ENCODE measurements around the gene KLHL40. TPM values are rescaled to one million over a fixed set of nuclear protein-coding genes. Genes with fewer than 3 reads are reported as not detected.

The KLHL40 gene
- total RNA-seq, 1 donor from 2014 or later = 67.1 TPM

GRCh38 chr3:42656680-42657610, 28.4 kb upstream of the KLHL40 start:
- DNase-seq (ENCODE audit: low read depth) = no peak

- no peak for DNase-seq (ENCODE audit: low read depth)
These were observed 27.7 kb upstream of the KLHL40 start for GRCh38 chr3:42657675-42658074.

DNA sequence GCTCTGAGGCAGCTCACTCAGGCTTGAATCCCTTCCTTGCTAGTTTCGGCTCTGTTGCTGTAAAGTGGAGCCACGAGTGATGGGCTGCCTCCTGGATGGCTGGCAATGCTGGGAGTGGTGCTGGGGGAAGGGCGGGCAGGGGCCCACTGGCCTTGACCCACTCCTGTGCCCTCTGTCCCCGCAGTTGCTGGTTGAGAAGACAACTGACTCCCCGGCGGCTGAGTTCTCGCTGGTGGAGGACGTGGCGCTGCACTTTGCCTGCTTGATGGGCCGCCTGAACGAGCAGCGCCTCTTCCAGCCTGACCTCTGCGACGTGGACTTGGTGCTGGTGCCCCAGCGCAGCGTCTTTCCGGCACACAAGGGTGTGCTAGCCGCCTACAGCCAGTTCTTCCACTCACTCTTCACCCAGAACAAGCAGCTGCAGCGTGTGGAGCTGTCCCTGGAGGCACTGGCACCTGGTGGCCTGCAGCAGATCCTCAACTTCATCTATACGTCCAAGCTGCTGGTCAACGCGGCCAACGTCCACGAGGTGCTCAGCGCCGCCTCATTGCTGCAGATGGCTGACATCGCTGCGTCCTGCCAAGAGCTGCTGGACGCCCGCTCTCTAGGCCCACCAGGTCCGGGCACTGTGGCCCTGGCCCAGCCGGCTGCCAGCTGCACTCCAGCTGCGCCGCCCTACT, 27.1 kb upstream of the KLHL40 start:
- DNase-seq (ENCODE audit: low read depth) = no peak

- no peak for DNase-seq (ENCODE audit: low read depth)
These were observed 26.5 kb upstream of the KLHL40 start for GRCh38 chr3:42658771-42659390.

GRCh38 chr3:42659451-42660130, 25.7 kb upstream of the KLHL40 start:
- DNase-seq (ENCODE audit: low read depth) = no peak

DNA sequence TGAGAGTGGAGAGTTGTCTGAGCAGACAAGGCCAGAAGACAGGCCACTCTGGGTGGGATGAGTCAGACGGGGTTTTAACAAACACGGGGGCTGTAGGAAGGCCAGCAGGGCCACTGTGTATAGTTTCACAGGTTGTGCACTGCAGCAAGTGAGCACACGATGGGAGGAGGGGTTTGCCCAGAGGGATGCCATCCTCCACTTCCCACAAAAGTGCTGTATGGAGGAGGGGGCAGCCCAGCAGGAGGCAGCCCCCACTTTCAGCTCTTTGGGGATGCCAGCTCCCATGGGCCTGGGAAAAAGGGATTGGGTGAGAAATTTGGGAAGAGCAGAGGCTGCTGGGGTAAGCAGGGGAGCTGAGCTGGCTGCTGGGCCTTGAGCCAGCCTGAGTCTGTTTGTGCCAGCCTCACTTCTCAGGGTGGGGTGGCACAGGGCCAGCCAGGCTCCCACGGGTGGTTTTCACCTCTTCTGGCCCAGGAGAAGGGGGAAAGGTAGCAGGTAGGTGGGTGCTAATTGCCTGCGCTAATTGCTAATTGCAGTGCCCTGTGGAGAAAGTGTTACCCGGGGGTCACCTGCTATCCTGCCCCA, 25.1 kb upstream of the KLHL40 start:
- DNase-seq (ENCODE audit: low read depth) = no peak

DNA sequence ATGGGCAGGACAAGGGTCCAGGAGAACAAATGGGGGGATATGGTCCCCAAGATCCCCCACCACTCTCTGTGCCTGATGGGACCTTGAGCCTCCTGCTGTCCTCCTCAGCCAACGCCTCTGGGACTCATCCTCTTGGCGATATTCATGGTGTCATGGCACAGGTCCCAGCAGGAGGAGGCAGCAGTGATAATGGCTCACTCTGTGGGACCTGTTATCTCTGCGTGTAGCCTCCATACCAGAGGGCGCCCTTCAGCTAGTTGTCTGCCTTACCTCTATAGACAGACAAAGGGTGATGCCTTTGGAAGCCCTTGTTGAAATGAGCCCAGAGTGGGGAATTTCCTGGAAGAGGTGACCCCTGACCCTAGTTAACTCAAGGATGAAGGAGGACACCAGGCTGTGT, 24.4 kb upstream of the KLHL40 start:
- peak; percentile 45 for DNase-seq (ENCODE audit: low read depth)

DNA sequence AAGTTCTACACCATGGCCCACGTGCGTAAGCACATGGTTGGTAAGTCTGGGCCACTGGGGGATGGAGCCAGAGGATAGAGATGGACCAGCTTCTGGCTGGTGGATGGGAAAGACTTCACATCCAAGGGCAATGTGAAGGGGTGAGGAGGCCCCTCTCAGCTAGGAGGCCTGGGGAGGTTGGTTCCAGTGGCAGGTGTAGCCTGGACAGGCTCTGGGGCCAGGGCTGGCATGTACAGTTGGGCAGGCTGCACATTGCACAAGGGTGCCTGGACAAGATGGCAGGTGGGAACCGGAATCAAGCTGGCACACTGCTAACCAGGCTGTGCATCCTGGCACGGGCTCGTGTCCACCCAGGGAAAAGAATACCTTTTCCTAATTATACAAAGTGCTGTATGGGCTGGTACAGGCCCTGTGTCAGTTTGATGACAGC, 23.7 kb upstream of the KLHL40 start:
- DNase-seq (ENCODE audit: low read depth) = no peak

DNA sequence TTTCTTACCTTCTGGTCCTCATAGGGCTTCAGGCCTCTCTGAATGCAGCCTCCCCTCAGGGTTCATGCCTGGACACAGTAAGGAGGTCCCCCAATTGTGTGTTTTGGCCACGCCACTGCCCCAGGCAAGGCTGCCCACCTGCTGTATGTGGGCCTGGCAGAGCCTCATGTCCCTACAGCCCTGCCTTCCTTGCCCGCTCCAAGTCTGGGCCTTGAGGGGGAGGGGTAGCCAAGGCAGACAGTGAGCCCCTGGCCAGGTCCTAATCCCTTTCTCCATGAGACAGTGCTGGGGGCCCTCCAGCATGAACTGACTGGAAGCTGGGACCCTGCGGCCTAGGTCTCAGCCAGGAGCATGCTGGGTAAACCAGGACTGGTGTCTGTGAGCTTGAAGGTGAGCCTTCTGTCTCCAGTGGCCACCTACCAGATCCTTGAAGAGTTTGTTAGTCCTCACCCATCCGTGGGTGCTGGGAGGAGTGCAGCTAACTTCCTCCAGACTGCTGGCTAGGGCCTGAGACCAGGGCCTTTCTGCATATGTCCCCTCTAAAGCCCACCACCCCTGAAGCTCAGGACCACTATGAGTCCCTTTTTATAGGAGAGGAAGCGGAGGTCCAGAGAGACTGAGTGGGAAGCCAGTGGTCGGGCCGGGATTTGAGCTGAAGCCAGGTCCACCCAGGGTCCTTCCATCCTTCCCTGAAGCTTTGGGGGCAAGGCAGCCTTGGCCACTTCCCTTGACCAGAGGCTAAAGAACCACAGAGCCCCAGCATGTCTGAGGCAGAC, 23.1 kb upstream of the KLHL40 start:
- no peak for DNase-seq (ENCODE audit: low read depth)

DNA sequence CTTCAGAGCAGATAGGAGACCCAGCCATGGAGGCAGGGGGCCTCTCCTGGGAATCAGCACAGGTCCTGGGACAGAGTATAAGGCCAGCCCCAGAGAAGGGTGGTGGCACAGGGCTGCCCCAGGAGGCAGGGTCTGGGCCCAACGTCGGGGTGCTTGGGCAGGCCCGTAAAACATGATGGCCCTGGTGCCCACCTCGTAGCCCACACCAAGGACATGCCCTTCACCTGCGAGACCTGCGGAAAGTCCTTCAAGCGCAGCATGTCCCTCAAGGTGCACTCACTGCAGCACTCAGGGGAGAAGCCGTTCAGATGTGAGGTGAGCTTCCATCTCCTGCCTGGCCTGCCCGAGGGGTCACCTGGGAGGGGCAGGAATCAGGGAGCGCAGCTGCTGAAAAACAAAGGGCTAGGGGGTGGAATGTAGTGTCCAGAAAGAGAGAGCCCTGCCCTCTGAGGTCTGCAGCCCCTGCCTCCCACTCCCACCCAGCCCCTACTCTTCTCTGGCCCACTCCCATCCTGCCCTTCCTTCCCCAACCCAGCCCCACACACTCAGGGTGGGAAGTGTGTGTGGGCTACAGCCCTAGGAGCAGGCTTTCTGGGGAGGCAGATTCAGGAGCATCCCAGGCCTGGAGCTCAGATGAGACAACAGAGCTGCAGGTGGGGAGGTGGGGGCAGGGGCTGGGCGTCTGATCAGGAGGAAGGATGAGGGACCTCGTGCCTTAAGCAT, 22.4 kb upstream of the KLHL40 start:
- DNase-seq (ENCODE audit: low read depth) = no peak

DNA sequence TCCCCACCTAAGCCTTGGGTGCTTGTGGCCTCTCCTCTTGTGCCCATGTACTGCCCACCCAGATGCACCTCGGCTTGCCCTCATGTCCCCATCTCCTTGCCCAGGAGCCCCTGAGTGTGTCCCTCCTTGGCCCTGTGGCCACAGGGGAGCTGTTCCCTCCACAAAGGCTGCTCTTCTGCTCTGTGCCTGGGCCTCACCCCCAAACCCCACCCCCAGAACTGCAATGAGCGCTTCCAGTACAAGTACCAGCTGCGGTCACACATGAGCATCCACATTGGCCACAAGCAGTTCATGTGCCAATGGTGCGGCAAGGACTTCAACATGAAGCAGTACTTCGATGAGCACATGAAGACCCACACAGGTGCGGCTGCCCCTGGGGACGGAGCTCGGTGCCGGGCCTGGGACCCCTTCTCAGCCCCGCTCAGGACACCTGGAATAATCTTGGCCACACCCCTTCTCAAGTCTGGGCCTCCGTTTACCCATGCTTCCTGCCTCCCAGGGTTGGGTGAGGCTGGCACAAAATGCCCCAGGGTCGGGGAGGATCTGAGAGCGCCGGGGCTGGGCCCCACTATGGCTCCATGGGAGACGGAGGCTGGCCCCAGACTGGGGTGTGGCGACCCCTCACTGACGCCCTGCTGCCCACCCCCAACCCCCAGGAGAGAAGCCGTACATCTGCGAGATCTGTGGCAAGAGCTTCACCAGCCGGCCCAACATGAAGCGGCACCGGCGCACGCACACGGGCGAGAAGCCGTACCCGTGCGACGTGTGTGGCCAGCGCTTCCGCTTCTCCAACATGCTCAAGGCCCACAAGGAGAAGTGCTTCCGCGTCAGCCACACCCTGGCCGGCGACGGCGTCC, 21.5 kb upstream of the KLHL40 start:
- no peak for DNase-seq (ENCODE audit: low read depth)

GRCh38 chr3:42664438-42664803, 20.9 kb upstream of the KLHL40 start:
- DNase-seq (ENCODE audit: low read depth) = no peak

DNA sequence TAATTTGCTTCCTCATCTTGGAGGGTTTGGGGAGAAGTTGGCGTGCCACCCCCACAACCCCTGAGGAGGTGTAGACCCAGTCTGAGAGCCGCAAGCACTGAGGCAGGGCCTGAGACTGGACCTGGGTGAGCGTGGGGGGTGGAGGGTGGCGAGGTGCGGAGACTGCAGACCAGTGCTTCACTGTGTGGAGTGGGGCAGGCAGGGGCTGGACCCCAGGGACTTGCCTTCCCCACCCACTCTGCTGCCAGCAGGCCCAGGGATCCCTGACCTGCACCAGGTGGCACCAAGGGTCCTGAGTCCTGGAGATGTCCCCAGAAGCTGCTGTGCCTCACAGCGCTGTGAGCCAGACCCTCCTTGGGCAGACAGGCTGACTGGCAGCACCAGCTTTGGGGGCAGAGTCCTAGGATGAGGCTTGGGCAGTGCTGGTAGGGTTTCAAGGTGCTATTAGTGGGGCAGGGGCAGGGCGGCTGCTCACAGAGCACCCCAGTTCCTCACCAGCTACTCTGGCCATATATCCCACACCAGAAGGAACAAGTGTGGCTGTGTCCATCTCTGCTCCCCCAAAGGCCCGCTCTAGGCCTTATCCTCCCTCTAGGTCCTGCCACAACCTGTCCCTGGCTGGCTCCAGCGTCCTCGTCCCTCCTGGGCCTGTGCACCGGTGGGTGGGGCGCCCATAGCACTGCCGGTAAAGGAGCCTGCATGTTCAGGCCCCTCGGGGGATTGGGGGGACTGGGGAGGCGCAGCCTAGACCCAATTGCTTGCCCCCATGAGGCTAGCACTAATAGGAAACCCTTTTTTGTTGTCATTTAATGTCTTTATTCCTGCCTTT, 20.1 kb upstream of the KLHL40 start:
- no peak for DNase-seq (ENCODE audit: low read depth)

GRCh38 chr3:42666022-42666421, 19.3 kb upstream of the KLHL40 start:
- no peak for DNase-seq (ENCODE audit: low read depth)

DNA sequence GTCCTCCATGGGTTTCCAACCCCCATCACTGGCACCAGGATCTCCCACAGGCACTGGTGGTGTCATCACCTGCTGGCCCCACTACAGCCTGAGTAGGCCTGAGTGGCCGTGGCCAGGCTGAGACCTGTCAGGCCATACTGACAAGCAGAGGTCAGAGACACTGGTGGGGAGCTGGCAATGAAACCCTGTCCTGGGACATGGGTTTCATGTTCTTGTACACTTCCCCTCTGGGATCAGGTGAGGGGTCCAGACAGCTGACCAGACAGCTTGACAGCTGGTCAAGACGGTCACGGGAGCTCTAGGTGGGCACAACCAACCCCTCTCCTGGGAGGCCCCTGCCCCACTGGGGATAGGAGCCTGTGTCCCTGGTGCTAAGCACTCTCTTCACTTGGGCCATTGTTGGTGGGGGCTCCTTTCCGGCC, 18.7 kb upstream of the KLHL40 start:
- peak; percentile 66 for DNase-seq (ENCODE audit: low read depth)

DNA sequence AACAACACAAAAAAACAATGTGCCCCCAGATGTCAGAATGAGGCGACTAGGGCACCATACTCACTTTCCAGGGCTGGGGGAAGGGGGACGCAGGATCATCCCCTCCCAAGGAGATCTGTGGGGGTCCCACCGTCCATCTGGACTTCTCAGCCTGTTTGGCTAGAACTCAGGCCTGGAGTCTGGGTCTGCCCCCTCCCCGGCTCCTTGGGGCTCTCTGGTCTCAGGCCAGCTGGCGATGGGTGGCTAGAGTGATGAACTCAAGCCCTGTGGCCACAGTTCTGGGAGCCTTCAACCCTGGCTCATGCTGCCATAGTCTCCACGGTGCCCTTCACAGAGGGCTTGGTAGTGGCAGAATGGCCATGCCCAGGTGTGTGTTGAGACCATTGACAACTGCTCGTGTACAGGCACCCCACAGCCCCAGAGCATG, 18.2 kb upstream of the KLHL40 start:
- peak; percentile 46 for DNase-seq (ENCODE audit: low read depth)

- peak; percentile 97 for DNase-seq (ENCODE audit: low read depth)
These were observed 17.6 kb upstream of the KLHL40 start for GRCh38 chr3:42667523-42668412.

Measured in myocyte (in vitro differentiated cells).